GM12864 (cell line): ENCODE results near the gene HMGB1.
A peak's percentile ranks its signal among the peaks of the same experiment; 100 is the strongest.

Experiments
- DNase-seq: peaks from one replicate; pipeline ENCODE4 v3.0.0-alpha.2; 2011; ENCODE audit warnings: low read depth
- H3K4me3 ChIP-seq: 2 replicates; pipeline ENCODE4 v1.5.1; 2011; ENCODE audit warnings: mild to moderate bottlenecking, low read depth, low read length, control low read depth
- TF ChIP-seq, protein P1 (sequence below): IDR thresholded peaks from 2 replicates; pipeline ENCODE4 v1.5.1; 2011; ENCODE audit warnings: low read depth, mild to moderate bottlenecking, moderate library complexity, low read length, control low read depth, inconsistent platforms; ENCODE audit errors: missing control alignments

HMGB1 gene

DNA sequence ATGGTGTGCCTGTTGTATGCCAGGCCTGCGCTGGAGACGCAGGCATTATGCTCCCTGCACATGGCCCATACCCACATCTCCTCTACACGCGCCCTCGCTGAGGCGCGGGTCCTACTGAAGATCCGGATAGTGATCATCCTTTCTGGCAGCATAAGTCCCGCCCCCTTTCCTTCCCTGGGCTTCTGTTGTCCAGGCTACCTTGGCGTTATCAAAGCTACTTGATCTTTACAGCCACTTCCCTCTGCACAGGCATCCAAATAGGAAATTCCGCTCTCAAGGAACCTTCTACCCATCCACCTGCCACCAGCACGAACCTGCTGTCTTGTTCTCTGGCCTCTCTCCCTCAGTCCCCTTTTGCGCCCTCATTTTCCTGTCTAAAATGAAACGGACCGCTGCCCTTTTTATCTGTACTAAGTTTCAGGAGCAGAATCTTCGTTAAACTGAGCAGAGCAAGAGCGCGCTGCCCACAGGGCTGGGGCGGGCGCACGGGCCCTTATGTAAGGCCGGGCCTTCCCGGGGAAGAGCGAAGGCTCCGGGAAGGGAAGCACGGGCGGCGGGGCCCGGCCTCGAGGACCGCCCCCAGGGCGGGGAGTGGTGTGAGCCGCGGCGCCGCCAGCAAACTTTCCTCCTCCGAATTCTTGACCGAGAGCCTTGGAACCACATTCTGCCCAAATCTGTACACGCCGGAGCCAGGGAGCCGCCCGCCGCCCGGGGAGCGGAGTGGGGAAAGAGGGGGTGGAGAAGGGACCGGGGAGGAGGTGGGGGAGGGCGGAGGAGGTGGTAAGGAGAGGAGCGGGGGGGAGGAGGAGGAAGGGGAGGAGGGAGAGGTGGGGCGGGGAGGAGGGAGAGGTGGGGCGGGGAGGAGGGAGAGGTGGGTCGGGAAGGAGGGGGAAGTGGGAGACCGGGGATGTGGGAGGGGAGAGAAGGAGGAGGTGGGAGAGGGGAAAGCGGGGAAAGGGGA, 44.4 kb downstream of the HMGB1 start:
- TF ChIP-seq, protein P1, sequence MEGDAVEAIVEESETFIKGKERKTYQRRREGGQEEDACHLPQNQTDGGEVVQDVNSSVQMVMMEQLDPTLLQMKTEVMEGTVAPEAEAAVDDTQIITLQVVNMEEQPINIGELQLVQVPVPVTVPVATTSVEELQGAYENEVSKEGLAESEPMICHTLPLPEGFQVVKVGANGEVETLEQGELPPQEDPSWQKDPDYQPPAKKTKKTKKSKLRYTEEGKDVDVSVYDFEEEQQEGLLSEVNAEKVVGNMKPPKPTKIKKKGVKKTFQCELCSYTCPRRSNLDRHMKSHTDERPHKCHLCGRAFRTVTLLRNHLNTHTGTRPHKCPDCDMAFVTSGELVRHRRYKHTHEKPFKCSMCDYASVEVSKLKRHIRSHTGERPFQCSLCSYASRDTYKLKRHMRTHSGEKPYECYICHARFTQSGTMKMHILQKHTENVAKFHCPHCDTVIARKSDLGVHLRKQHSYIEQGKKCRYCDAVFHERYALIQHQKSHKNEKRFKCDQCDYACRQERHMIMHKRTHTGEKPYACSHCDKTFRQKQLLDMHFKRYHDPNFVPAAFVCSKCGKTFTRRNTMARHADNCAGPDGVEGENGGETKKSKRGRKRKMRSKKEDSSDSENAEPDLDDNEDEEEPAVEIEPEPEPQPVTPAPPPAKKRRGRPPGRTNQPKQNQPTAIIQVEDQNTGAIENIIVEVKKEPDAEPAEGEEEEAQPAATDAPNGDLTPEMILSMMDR: no peak
- peak overlapping the region; percentile 54 for H3K4me3 ChIP-seq
- no peak for DNase-seq

DNA sequence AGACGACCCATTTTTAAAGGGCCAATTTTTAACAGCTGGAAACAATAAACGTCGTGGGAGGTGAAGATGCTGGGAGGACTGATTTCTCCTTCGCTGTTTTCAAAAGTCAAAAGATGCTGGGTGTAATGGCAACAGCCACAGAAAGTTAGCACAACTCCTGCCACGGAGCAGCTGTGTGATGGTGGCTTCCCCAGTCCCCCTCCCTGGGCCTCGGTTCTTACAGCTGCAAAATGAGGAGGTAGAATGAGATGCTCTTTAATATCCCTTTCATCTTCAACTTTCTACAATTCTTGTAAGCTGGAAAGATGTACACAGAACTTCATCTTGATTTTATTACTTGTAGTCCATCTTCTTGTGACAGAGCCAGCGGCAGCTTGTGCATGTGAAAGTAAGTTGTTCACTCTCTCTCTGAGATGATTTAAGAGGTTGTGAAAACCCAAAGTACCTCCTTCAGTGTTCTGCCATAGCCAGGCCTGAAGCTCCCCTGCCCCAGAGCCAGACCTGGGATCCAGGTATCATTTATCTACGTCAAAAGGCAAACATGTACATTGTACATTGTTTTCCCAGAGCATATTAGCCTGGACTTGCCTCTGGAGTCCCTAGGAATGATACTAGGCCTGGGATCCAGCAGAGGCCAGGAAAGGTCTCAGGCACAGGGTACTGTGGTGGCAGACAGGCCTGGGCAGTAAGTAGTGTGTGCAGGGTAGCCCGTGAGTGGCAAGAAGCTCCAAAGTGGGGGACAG, 46.8 kb downstream of the HMGB1 start:
- TF ChIP-seq, protein P1: no peak
- DNase-seq: no peak
- H3K4me3 ChIP-seq: no peak overlapping the region

DNA sequence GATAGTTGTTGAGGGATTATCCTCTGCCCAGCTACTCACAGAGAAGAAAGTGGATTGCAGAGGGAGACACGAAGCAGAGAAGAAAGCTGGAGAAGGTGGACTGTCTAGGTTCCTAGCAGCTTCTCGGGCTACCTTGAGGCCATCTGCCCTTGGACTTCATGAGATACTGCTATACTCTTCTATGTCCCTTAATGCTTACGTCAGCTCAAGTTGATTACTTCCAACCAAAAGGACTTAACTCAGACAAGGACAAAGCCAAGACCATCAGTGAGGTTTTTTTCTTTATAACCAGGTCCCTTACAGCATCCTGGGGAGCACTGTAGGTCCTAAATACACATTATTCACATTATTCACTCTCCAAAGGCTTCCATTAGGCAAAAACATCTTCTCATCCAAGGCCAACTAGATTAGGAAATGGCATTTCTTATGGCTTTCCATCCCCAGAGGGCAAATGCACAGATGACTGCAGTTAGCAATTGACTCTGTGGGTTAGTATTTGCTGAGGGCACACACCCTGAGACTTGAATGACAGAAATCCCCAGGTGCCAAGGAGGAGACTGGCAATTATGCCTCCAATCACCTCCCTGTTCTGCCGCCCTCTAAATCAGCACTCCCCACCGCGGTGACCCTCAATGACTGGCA, 47.5 kb downstream of the HMGB1 start:
- DNase-seq: no peak
- TF ChIP-seq, protein P1: no peak
- H3K4me3 ChIP-seq: no peak overlapping the region

DNA sequence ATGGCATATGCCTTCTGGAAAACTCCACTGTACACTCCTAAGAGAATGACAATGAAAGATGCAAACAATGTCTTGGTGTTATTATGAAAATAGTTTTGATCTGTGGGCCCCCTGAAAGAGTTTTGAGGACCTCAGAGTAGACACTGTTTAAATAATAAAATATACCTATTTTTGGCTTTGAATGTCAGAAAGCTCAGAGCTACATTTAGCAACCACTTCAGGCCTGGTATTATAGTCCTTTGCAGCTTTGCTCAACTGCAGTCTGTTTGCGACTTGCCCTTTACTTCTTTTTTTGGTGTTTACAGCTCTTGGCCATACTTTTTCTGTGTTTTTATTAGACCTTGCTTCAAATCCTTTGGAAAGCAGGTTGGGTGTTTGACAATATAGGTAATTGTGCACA, 49.3 kb downstream of the HMGB1 start:
- no peak for DNase-seq
- TF ChIP-seq, protein P1: no peak
- H3K4me3 ChIP-seq: no peak overlapping the region

DNA sequence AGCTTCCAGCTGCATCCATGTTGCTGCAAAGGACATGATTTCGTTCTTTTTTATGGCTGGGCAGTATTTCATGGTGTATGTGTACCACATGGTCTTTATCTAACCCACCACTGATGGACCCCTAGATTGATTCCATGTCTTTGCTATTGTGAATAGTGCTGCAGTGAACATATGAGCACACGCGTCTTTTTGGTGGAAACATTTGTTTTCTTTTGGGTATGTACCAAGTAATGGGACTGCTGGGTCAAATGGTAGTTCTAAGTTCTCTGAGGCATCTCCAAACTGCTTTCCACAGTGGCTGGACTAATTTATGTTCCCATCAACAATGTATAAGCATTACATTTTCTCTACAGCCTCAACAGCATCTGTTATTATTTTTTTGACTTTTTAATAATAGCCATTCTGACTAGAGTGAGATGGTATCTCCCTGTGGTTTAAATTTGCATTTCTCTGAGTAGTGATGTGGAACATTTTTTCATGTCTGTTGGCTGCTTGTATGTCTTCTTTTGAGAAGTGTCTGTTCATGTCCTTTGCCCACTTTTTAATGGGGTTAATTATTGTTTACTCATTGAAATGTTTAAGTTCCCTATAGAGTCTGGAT, 50.2 kb downstream of the HMGB1 start:
- TF ChIP-seq, protein P1: no peak
- DNase-seq: peak; percentile 57
- H3K4me3 ChIP-seq: no peak overlapping the region; the same call in 1 of the 2 replicates

DNA sequence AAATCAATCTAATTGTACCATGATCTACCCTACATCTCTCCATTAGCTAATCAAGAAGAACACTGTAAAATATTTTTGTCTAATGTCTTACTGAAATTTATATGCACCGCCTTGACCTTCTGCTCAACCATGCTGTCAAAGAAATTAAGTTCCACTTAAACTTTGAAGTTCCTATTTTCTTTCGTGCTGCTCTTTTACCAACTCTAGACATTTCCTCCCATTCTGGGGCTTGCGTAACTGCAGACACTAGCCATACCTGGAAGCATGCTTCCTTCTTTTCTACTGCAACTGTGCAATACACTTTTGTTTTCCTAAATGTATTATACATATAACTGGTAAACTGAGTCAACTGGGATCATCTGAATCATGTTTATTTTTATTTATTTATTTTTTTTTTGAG, 51.9 kb downstream of the HMGB1 start:
- TF ChIP-seq, protein P1: no peak
- H3K4me3 ChIP-seq: no peak overlapping the region
- no peak for DNase-seq
